Kidney glomerular epithelial cell (primary cell): Measurements from ENCODE around the gene EPB41L4A.

Source experiments
- DNase-seq: peaks from one replicate; lab custom pipeline; 2025; lab: John Stamatoyannopoulos, UW

Gene EPB41L4A

DNA sequence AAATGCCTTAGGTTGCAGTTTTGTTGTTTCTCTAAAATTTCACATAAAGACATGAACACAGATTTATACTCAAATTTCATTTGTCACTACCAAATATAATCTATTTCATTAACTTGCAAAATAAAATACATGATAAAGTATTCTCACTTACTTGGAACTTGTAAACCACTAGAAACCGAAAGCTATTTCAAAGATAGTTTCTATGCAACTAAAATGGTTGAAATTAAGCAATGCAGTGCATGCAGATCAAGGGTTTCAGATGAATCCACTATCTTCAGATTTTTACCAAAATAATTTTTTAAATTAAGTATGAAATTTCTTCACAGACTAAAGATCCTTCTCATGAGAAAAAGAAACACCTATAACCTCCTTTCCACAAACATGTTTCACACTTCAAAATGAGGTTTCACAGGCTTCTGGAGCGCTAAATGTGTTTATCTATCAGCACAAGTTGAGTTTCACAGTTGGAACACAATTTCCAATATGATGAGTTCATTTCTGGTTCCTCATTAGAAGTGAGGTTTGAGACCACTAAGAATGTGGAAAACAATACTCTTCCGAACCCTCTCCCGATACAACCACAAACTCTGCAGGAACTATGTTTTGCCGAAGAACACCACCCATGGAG, 63.9 kb downstream of the EPB41L4A start:
- no peak for DNase-seq

DNA sequence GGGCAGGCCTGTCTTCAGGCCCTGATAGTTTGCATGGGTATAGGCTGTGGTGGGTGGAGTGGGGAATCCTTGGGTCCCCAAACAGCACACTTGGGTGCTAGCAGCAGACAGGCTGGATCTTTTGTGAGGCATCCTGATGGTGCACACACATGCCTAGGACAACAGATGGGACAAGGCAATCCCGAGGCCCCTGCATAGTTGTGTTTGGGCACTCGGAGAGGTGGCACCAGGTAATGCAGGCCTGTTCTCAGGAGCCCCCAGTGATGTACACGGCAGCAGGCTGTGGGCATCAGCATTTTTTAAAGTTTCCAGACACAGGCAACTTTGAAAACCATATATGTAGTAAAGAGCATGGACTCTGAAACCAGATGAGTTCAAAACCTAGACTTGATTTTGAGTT, 65.4 kb downstream of the EPB41L4A start:
- DNase-seq, result no peak

- no peak for DNase-seq
Measured at GRCh38 chr5:112351225-112351624, 67.9 kb downstream of the EPB41L4A start.

GRCh38 chr5:112350626-112351025, 68.5 kb downstream of the EPB41L4A start:
- no peak for DNase-seq

DNA sequence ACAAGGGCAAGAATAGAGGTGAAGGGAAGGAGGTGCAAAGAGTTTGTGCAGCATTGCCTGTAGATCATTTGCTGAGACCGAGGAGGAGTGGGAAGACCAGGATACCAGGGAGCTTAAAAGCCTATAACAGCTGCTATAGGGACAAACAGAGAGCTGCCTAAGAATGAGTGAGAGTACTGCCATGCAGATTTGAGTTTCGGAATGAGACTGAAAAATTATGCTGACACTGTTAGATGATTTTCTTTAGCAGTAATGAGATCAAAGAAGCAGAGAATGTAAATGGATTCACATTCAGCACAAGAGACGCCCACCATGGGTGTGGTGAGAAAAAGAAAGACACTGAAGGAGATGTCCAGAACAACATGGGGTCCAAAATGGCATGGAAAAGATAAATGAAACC, 69.7 kb downstream of the EPB41L4A start:
- no peak for DNase-seq

- DNase-seq, result no peak
Measured at GRCh38 chr5:112348915-112349314, 70.2 kb downstream of the EPB41L4A start.

DNA sequence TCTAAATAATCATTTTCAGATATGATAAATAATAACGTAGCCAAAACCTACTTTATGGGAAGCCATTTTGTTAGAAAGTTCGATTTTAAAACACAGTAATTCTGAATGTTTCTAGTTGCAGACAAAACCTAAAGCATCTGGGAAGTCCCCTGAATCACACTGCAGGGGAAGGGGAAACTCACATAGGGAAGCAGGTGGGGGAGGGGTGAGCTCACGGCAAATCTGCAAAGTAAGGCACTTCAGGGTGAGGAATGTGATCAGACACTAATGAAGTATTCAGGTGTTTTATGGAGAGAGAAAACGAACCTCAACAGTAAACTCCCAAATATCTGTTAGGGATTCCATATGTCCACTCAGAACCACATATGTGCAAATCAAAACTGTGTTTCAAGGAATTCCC, 70.7 kb downstream of the EPB41L4A start:
- DNase-seq, result no peak

DNA sequence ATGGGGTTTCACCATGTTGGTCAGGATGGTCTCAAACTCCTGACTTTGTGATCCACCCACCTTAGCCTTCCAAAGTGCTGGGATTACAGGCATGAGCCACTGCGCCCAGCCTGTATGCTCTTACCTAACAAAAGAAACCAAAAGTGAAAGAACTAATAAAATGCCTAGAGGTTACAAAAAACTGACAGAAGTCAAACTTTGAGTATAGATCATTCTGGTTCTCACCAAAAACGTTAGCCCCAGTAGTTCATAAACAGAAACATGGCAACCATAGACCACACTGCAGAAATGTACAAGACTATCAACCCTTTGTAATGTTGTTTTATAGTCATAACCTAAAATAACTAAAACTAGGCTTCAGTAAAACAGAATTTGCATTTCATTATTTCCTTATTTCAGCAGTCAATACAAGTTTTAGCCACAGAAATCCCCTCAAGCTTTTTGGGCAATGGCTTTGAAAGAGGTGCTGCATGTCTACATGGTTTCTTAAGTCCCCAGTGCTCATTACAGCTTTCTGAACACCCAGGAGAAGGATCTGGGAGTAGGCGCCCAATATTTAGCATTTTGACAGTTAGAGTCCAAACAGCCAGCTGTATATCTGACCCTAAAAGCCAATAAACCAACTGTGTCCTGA, 72.5 kb downstream of the EPB41L4A start:
- no peak for DNase-seq

DNA sequence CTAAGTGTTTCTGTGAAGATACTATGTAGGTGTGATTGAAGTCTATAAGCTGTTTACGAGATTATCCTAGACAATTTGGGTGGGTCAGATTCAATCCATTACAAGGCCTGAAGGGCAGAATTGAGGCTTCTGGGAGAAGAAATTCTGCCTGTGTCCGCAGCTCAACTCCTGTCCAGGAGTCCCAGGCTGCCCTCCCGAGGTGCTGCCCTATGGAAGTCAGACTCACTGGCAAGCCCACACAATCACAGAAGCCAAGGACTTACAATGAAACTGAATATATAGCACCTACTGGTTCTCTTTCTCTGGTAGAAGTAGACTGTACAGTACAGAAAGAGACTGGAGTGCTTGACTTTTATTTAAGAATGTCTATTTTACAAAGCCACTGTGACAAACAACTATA, 74.5 kb downstream of the EPB41L4A start:
- DNase-seq, result no peak

- DNase-seq, result no peak
Measured at GRCh38 chr5:112342389-112342788, 76.7 kb downstream of the EPB41L4A start.

GRCh38 chr5:112339761-112340160, 79.3 kb downstream of the EPB41L4A start:
- DNase-seq, result no peak

DNA sequence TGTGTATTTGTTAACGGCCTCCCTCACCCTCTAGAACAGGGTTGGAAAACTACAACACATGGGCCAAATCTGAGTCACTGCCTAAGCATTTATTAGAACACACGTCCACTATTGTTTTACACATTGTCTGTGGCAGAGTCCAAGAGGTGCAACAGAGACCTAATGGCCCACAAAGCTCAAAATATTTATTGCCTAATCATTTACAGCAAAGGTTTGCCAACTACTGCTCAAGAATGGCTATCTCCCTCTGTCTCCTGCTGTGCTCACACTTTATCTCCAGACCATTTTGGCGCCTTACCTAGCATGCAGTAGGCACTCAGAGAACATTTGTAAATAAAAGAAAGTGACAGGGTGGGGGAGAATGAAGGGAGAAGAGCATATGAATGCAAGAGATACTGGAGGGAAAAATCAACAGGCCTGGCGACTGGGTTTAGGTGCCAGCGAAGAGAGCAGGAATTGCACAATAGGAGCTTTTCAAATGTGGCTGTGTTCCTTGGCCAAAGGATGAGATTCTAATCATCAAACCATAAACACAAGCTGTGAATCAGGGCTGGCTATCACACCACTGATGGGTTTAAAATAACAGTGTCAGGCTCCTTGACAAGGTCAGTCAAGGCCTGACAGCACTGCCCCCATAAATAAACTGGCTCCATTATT, 80.3 kb downstream of the EPB41L4A start:
- DNase-seq, result peak; percentile 66

- no peak for DNase-seq
Measured at GRCh38 chr5:112333331-112333781, 85.7 kb downstream of the EPB41L4A start.

- no peak for DNase-seq
Measured at GRCh38 chr5:112331892-112332291, 87.2 kb downstream of the EPB41L4A start.

DNA sequence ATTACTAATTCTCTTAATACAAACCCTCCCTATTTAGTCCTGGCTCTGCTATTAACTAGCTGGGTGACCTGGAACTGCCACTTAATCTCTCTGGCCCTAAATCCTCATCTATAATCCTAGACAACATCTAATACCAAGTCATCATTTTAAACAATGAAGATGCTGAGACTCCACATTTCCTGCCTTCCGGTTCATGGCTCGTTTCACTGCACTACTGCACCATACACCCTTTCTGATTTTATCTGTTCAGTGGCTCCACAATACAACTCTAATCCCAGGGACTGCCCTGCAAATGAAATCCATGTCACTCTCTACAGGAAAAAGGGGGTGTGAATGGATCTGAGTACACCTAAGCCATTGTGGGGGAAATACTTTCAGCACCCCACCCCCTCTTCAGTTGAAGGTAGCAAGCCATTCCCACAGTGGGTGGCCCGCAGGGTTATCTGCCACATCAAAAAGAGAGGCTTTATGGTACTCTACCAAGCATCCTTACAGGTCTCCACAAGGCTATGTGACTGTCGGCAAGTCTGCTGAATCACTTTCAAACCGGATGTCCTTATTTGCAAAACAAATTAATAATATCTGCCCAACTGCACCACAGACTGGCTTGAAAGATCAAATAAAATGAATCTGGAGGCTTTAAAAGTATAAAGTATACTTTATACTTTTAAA, 89.5 kb downstream of the EPB41L4A start:
- no peak for DNase-seq

DNA sequence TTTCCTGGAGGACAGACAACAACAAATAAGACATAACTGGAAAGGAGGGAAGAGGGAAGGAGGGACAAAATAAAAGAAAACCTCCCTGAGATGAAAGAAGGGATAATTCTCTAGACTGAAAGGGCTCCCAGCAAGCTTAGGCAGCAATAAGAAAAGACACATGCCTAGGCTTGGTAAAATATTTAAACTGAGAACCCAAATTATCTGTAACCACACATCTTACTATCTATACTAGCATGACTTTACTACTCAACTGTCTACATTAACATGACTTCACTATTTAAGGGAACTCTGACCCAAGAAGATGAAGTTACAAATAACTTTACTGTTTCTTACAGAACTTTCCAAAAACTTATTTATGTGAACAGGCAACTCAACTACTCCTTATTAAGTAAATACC, 95.9 kb downstream of the EPB41L4A start:
- no peak for DNase-seq

GRCh38 chr5:112320408-112320807, 98.7 kb downstream of the EPB41L4A start:
- DNase-seq, result no peak

DNA sequence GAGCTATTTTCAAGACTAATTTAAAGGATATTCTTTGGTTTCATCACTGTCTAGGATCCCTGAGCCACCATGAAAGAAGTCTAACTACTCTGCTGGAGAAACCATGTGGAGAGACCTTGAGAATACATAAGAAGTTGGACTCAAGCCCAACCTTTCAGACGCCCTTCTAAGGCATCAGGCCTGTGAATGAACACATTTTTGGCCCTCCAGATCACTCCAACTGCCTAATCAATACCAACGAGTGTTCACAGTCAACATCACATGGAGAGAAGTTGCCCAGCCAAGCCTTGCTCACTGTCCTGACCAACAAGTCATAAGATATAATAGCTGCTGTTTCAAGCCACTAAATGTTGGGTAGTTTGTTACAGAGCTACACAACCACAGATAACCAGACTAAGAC, 100.7 kb downstream of the EPB41L4A start:
- no peak for DNase-seq

GRCh38 chr5:112317866-112318265, 101.2 kb downstream of the EPB41L4A start:
- no peak for DNase-seq

DNA sequence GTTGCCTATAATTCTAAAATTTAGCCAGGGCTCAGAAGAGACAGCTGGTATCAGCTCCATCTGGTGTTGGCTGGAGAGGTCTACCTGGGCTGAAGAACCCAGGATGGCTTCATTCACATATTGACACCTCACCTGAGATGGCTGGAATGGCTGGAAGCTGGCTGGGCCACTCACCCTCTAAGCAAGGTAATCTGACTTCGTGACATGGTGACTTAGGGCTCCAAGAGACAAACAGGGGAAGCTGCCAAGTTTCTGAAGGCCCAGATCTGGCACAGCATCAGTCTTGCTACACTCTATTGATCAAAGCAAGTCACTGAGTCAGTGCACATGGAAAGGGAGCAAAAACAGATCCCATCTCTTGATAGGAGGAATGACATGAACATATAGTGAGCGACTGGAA, 102.3 kb downstream of the EPB41L4A start:
- no peak for DNase-seq

- no peak for DNase-seq
Measured at GRCh38 chr5:112316006-112316405, 103.1 kb downstream of the EPB41L4A start.

- DNase-seq, result no peak
Measured at GRCh38 chr5:112312295-112313275, 106.5 kb downstream of the EPB41L4A start.
